HG03520 (cell line): ENCODE measurements around the gene CRYBB3.

Experiments
- ATAC-seq: cut with Tn5 transposase; IDR thresholded peaks from one replicate; pipeline ENCODE4 v1.9.1; 2021; ENCODE audit warnings: mild to moderate bottlenecking, moderate library complexity; ENCODE audit not compliant: unreplicated experiment

Gene CRYBB3

DNA sequence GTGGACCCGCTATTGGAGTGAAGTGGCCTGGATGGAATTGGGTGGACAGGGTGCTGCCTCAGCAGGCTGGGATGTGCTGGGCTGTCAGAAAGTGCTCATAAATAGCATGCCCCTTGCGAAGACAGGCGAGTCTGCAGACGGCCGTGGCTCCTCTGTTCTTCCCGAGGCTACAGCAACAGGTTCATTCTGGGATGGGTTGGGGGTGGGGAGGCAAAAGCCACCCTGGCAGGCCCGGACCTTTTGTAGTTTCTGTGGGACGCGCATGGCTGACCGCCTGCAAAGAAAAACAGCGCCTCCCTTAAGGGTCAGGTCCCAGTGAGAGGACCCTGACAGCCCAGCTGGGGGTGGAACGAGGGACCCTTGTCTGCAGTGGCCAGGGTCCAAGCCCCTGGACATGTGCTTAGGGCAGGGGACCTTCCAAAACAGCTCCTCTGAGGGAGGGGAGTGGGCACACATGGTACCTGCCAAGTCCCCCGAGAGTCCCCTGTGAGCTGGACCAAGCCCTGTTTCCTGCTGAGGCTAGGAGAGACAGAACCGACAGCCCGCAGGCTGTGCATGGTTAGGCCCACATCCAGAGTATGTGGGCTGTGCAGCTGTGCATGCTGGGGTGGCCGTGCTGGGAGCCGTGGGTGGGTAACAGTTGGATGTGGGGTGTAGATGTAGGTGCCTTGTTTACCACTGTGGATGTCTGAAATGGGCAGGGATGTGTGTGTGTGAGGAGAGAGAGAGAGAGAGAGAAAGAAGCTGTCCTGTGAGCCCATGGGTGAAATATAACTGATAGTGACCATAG is at the start of gene CRYBB3:
TSS of gene CRYBB3 (plus strand) at position 128 of the 790 bp plus-strand sequence. CDS start 1,539 bp downstream, outside the sequence.
- ATAC-seq, result no peak

DNA sequence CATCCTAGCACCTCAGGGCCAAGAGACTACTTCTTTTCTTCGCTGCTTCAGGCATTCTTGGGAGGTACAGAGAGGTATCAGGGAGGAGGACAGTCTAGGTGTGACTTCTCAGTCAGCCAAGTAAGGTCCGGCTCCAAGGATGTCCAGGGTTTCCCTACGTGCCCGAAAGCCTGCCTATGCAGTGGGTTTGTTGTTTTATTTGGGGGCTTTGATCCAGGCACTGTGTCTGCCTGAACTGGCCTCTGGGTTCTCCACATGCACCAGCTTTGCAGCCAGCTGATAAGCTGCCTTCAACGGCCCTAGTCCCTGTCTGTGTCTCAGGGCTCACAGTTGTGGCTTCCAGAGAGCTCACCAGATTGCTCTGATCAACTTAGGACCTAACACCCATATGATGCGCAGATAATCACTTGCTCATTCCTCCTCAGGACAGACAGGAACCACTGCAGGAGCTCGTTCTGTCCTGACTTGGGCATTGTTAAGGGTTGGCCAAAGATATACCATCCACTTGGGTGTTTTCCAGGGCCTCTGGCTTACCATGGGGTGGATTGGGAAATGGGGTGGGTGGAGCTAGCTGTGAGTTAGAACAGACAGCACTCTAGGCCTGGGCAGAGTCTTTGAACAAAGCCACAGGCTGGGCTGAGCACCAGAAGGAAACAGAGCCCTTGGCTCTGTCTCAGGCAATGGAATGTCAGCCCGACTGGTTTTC is 45.5 kb upstream of the CRYBB3 start:
- no peak for ATAC-seq

DNA sequence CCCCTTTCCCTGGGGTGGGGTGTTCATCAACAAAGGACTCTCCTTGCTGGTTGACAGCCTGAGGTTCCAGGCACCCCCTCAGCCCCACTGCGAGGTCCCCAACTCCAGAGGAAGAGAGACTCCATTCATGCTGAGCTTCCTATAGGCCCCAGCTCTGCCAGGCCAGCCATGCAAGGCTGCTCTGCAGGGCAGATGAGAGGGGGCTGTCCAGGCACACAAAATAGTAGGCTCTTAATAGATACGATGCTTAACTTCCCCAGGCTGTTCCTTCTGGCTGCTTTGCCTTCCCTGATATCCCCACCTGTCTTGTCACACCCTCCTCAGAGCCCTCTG is 45.0 kb upstream of the CRYBB3 start:
- no peak for ATAC-seq

GRCh38 chr22:25156736-25157135 is 42.9 kb upstream of the CRYBB3 start:
- no peak for ATAC-seq

DNA sequence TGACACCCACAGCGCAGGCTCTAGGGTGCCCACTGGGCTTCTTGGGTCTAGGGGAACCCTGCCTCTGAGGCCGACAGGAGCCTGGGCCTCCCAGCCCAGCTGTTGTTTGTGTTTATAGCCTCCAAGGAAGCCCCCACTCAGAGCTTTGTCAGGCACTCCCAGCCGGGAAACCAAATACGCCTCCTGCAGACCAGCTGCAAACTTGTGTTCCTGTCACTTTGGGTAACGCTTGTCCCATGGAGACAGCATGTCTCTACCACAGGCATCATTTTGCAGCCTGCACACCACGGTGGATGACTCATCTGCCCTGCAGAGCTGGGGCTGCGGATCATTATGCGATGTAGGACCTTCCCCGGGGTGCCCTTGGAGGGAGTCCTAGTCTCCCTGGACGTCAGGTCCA is 40.6 kb upstream of the CRYBB3 start:
- ATAC-seq, result no peak

GRCh38 chr22:25160120-25160996 is 39.3 kb upstream of the CRYBB3 start:
- no peak for ATAC-seq

DNA sequence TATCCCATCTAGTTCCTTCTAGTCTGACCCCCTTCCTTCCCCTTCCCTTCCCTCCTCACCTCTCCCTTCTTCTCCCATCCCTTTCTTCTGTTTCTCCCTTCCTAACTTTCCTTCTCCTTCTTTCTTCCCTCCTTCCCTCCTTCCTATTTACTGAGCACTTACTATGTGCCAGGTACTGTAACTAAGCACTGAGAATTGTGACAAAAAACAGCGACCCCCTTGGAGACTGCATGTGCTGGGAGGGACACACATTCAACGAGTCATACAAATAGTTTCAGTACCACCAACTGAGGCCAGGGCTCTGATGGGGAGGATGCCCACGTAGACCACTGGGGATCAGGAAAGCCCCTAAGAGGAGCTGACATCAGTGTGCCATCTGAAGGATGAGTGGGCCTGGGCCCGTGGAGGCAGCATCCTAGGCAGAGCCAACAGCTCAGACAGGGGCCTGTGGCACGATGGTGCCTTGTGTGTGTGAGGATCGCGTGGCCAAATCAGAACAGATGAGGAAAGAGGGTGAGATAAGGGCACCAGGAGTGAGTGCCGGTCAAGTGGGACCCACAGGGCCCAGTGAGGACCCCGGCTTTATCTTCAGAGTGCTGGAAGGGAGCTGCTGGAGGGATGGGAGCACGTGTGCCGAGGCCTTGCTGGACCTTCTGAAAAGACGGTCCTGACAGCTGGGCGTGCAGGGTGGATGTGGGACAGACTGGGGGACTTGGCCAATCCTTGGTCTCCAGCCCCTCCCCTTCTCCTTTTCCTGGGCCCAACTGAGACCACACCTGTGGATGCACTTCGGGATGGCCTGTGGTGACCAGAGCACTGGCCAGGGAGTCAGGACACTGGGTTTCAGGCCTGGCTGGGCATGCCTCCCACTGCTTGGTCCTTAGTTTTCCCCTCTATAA is 38.4 kb upstream of the CRYBB3 start:
- ATAC-seq, result no peak

- ATAC-seq, result no peak
Observed at GRCh38 chr22:25161916-25162530, 37.6 kb upstream of the CRYBB3 start.

- ATAC-seq, result no peak
Observed at GRCh38 chr22:25162561-25162960, 37.1 kb upstream of the CRYBB3 start.

GRCh38 chr22:25165785-25166184 is 33.9 kb upstream of the CRYBB3 start:
- no peak for ATAC-seq

DNA sequence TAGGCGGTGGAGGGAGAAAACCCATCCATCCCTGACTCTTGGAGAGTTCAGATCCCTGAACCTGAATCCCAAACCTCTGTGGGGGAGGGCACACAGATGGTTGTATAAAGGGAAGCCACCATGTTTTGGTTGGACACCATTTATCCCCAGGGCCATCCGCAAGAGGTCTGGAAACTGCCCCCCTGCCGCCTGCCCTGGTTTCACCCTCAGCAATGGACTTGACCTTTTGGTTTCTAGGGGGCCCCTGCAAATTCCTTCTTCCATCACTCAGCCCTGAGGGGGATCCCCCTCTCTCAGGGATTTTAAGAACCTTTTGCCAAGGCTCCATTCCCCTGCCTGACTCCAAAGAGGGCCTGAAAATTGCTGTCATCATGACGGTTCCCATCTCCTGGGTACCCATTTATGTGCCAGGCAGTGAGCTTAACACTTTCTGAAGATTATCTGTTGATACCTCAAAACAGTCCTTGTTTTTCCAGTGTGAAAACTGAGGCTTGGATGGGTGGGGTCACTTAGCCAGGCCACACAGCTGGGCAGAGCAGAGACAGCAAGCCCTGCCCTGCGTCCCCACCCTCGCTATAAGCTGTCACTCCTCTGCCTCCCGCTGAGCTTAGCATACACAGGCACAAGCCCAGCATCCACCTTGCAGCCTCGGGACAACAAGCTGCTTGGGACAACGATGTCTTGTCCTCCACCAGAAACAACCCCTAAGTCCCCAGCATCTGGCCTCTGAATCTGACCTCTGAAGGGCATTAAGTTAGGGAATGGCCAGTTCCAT is 33.2 kb upstream of the CRYBB3 start:
- no peak for ATAC-seq

- no peak for ATAC-seq
Observed at GRCh38 chr22:25167082-25167481, 32.6 kb upstream of the CRYBB3 start.

- ATAC-seq, result no peak
Observed at GRCh38 chr22:25167834-25168601, 31.6 kb upstream of the CRYBB3 start.

GRCh38 chr22:25169278-25170031 is 30.2 kb upstream of the CRYBB3 start:
- no peak for ATAC-seq

- ATAC-seq, result no peak
Observed at GRCh38 chr22:25170426-25170980, 29.2 kb upstream of the CRYBB3 start.

DNA sequence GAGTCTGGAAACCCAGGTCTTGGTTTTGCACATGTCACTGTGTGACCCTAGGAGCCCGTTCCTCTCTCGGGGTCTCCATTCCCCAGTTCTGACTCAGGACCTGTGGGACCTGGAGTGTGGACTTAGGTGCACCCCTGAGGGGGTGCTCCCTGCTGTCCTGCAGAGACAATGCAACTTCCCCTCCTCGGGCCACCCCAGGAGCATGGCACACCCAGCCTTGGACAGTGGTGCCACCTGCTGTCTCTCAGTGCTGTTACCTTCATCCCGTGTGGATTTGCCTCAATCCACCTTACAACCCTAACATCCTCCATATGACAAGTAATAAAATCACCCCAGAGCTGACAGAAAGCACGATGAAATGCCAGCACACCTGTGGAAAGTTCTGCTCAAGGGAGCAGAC is 27.5 kb upstream of the CRYBB3 start:
- no peak for ATAC-seq

DNA sequence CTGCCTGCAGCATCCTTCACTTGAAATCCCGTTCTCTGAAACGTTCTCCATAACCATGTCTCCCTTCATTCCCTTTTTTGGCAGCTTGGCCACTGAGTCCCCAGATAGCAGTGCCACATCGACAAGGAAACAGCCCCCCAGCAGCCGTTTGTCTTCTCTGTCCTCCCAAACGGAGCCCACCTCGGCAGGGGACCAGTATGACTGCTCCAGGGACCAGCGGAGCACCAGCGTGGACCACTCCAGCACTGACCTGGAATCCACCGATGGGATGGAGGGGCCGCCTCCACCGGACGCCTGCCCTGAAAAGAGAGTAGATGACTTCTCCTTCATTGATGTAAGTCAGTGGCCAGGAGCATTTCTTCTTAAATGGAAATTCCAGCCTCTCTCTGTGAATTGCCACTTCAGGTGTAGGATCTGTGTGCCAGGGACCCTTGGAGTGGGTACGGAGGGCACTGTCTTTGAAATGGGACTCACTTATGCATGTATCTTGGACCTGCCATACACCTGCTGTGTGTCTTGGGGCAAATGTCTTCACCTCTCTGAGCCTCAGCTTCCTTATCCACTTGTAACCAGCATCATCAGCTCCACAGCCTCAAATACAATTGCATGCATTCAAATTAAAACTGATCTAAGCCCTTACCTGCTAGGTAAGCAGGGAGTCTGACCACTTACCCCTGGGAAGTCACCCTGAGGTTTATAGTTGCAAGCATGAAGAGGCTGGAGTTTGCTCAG is 25.3 kb upstream of the CRYBB3 start:
- ATAC-seq, result no peak
